Astrocyte (in vitro differentiated cells and primary cell): ENCODE data around the gene UFL1. TPM values are rescaled to one million over a fixed set of nuclear protein-coding genes. Genes with fewer than 3 reads are reported as not detected.

Source experiments
- DNase-seq: peaks from one replicate; pipeline ENCODE4 v3.0.0-alpha.2; 2010; ENCODE audit warnings: low read depth
- FAIRE-seq: peaks from 2 replicates; lab custom pipeline; 2011; peaks lifted over from hg19 to GRCh38; lab: Jason Lieb, UNC
- H2AFZ ChIP-seq: 2 replicates; pipeline ENCODE4 v1.6.0; 2012; ENCODE audit warnings: low read depth, low read length, inconsistent platforms
- H3K27ac ChIP-seq: 2 replicates; pipeline ENCODE4 v1.5.1; 2011; ENCODE audit warnings: low read depth, low read length, inconsistent platforms
- H3K27me3 ChIP-seq: 2 replicates; pipeline ENCODE4 v1.6.0; 2011; ENCODE audit warnings: low read length, inconsistent platforms; ENCODE audit not compliant: insufficient read depth
- H3K36me3 ChIP-seq: 2 replicates; pipeline ENCODE4 v1.5.1; 2011; ENCODE audit warnings: low read length, inconsistent platforms; ENCODE audit not compliant: insufficient read depth
- H3K4me1 ChIP-seq: 2 replicates; pipeline ENCODE4 v1.5.1; 2011; ENCODE audit warnings: low read length, inconsistent platforms; ENCODE audit not compliant: insufficient read depth
- H3K4me2 ChIP-seq: 2 replicates; pipeline ENCODE4 v1.6.0; 2012; ENCODE audit warnings: low read length, inconsistent platforms
- H3K4me3 ChIP-seq: 2 replicates; pipeline ENCODE4 v1.5.1; 2011; ENCODE audit warnings: low read depth, mild to moderate bottlenecking, low read length, inconsistent platforms; ENCODE audit not compliant: insufficient read depth
- H3K79me2 ChIP-seq: 2 replicates; pipeline ENCODE4 v1.6.0; 2012; ENCODE audit warnings: mild to moderate bottlenecking, low read length, inconsistent platforms; ENCODE audit not compliant: insufficient read depth
- H3K9ac ChIP-seq: 2 replicates; pipeline ENCODE4 v1.6.0; 2012; ENCODE audit warnings: mild to moderate bottlenecking, low read length, inconsistent platforms
- H3K9me3 ChIP-seq: 2 replicates; pipeline ENCODE4 v1.5.1; 2012; ENCODE audit warnings: low read depth, mild to moderate bottlenecking, low read length, inconsistent platforms; ENCODE audit not compliant: insufficient read depth
- H4K20me1 ChIP-seq: 2 replicates; pipeline ENCODE4 v1.6.0; 2012; ENCODE audit warnings: low read length, inconsistent platforms; ENCODE audit not compliant: insufficient read depth
- H3K27ac Mint-ChIP-seq: one replicate; pipeline ENCODE4 v1.8.0; 2021; ENCODE audit warnings: mild to moderate bottlenecking, mixed read lengths; ENCODE audit not compliant: unreplicated experiment
- H3K27me3 Mint-ChIP-seq: one replicate; pipeline ENCODE4 v1.8.0; 2021; ENCODE audit warnings: low read depth, mixed read lengths; ENCODE audit not compliant: unreplicated experiment
- H3K36me3 Mint-ChIP-seq: one replicate; pipeline ENCODE4 v1.8.0; 2021; ENCODE audit warnings: low read depth, mixed read lengths; ENCODE audit not compliant: unreplicated experiment
- H3K4me1 Mint-ChIP-seq: one replicate; pipeline ENCODE4 v1.8.0; 2021; ENCODE audit warnings: low read depth, mixed read lengths; ENCODE audit not compliant: unreplicated experiment
- H3K4me3 Mint-ChIP-seq: one replicate; pipeline ENCODE4 v1.8.0; 2021; ENCODE audit warnings: mild to moderate bottlenecking, moderate library complexity, mixed read lengths; ENCODE audit not compliant: unreplicated experiment
- H3K9me3 Mint-ChIP-seq: one replicate; pipeline ENCODE4 v1.8.0; 2021; ENCODE audit warnings: mild to moderate bottlenecking, mixed read lengths; ENCODE audit not compliant: unreplicated experiment
- CTCF ChIP-seq: IDR thresholded peaks from 2 replicates; pipeline ENCODE4 v1.5.1; 2011; ENCODE audit warnings: low read depth, mild to moderate bottlenecking, inconsistent platforms, low read length, moderate library complexity; ENCODE audit not compliant: insufficient read depth
- EZH2 ChIP-seq: IDR thresholded peaks from 2 replicates; pipeline ENCODE4 v1.6.1; 2012; ENCODE audit warnings: mild to moderate bottlenecking, low read length, inconsistent platforms; ENCODE audit not compliant: insufficient read depth
- total RNA-seq: library from RNA; stranded (reverse); gene quantifications from 2 replicates; pipeline ENCODE4 v1.2.1, GENCODE V29; 2021

The UFL1 gene
- total RNA-seq, 1 donor from 2014 or later = 19.5 TPM

DNA sequence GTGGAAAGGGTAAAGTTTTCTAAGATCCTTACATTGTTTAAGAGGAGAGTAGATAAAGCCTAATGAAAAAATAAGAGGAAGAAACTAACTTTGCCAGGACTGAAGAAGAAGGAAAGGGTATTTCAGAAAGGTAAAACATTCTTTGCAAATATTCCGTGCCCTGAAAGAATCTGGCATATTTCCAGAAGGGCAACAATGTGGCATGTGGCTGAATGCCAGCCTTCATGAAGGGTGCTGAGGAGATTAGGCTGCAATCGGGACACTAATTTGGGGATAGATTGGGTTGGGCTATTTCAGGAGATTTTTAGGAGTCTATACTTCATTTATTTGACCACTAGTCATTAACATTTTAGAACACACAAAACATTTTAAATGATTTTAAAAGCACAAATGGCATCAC lies 16.2 kb upstream of the UFL1 start:
- H3K4me3 Mint-ChIP-seq = no peak overlapping the region
- Histone ChIP-seq H3K79me2 (no peaks in the 10 kb centered on the region), H3K27me3 (no peaks in the 10 kb centered on the region), H3K4me1 (no peaks in the 10 kb centered on the region), H3K9me3 (no peaks in the 10 kb centered on the region), H3K9ac (no peak overlapping the region), H3K4me2 (no peak overlapping the region), H3K4me3 (no peak overlapping the region), H2AFZ (no peak overlapping the region), H3K27ac (no peak overlapping the region), H3K36me3 (no peaks in the 10 kb centered on the region), H4K20me1 (no peaks in the 10 kb centered on the region)
- H3K36me3 Mint-ChIP-seq = peaks cover 14% of the 10 kb centered on the region
- H3K27me3 Mint-ChIP-seq = no peaks in the 10 kb centered on the region
- no peaks in the 10 kb centered on the region for H3K4me1 Mint-ChIP-seq
- DNase-seq (no peak), FAIRE-seq (no peak)
- TF ChIP-seq CTCF = no peak
- TF ChIP-seq EZH2 = no peak
- no peak overlapping the region for H3K27ac Mint-ChIP-seq
- H3K9me3 Mint-ChIP-seq = peaks cover 13% of the 10 kb centered on the region

DNA sequence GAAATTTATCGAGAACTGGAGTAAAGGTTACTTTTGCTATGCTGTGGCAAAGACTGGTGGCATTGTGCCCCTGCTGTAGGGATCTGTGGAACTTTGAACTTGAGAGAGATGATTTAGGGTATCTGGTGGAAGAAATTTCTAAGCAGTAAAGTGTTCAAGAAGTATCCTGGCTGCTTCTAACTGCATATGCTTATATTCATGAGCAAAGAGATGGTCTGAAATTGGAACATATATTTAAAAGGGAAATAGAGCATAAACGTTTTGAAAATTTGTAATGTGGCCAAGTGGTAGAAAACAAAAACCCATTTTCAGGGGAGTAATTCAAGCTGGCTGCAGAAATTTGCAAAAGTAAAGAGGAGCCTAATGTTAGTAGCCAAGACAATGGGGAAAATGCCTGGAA lies 12.3 kb upstream of the UFL1 start:
- Histone ChIP-seq H3K4me1 (no peaks in the 10 kb centered on the region), H3K27ac (no peak overlapping the region), H3K36me3 (no peaks in the 10 kb centered on the region), H4K20me1 (no peaks in the 10 kb centered on the region), H3K4me3 (no peak overlapping the region), H3K9me3 (no peaks in the 10 kb centered on the region), H3K27me3 (no peaks in the 10 kb centered on the region), H2AFZ (no peak overlapping the region), H3K4me2 (no peak overlapping the region), H3K9ac (no peak overlapping the region), H3K79me2 (no peaks in the 10 kb centered on the region)
- peaks cover 10% of the 10 kb centered on the region for H3K36me3 Mint-ChIP-seq
- H3K9me3 Mint-ChIP-seq = peaks cover 6% of the 10 kb centered on the region
- H3K4me3 Mint-ChIP-seq = no peak overlapping the region
- no peak for TF ChIP-seq CTCF
- TF ChIP-seq EZH2 = no peak
- FAIRE-seq (no peak), DNase-seq (no peak)
- no peaks in the 10 kb centered on the region for H3K4me1 Mint-ChIP-seq
- no peak overlapping the region for H3K27ac Mint-ChIP-seq
- no peaks in the 10 kb centered on the region for H3K27me3 Mint-ChIP-seq

GRCh38 chr6:96520171-96521115 lies 1.2 kb upstream of the UFL1 start:
- Histone ChIP-seq H3K27me3 (no peaks in the 10 kb centered on the region), H4K20me1 (no peaks in the 10 kb centered on the region), H3K9me3 (no peaks in the 10 kb centered on the region), H2AFZ (peak overlapping the region; percentile 37), H3K4me2 (peak overlapping the region; percentile 95), H3K4me1 (peaks cover 14% of the 10 kb centered on the region), H3K4me3 (peak overlapping the region; percentile 99), H3K27ac (peak overlapping the region; percentile 98), H3K9ac (peak overlapping the region; percentile 97), H3K79me2 (peaks cover 37% of the 10 kb centered on the region), H3K36me3 (peaks cover under 1% of the 10 kb centered on the region)
- Mint-ChIP-seq H3K27me3 (no peaks in the 10 kb centered on the region), H3K27ac (peak overlapping the region; percentile 99), H3K4me3 (peak overlapping the region; percentile 99), H3K9me3 (no peaks in the 10 kb centered on the region), H3K36me3 (no peaks in the 10 kb centered on the region), H3K4me1 (peaks cover 15% of the 10 kb centered on the region)
- peak; percentile 68 for DNase-seq
- FAIRE-seq = no peak
- TF ChIP-seq CTCF (no peak), EZH2 (no peak)
